Naive thymus-derived CD8-positive, alpha-beta T cell (primary cell): ENCODE results near the gene SYP. TPM values are rescaled to one million over a fixed set of nuclear protein-coding genes. Genes with fewer than 3 reads are reported as not detected.

ENCODE experiments used
- ATAC-seq, 2 donors: fragments of 150-1000 bp; cut with Tn5 transposase in 1 of 2; sonication (Bioruptor Pico), chemical (Tn5 transposase) in 1 of 2; 1 replicate in 1 of 2; 2 replicates in 1 of 2; pipeline ENCODE4 v1.10.0; 2021; ENCODE audit warnings: mild to moderate bottlenecking in 2 of 2, moderate library complexity in 2 of 2
- POLR2A ChIA-PET: fragments of 350-600 bp; sonication (Branson Sonifier 250); formaldehyde crosslinking; loops from one replicate; lab custom pipeline; 2021; ENCODE audit warnings: antibody characterized with exemption; lab: Charles Lee
- DNase-seq, 10 donors: peaks; one replicate each; pipeline versions ENCODE4 v3.0.0 to v3.0.0-alpha.2; 2020 to 2022
- H3K27ac Mint-ChIP-seq, 10 donors: one replicate each; pipeline ENCODE4 v1.8.0; 2020 to 2022; ENCODE audit warnings: mild to moderate bottlenecking in 10 of 10, mixed read lengths in 10 of 10, moderate library complexity in 4 of 10, inconsistent platforms in 1 of 10
- H3K27me3 Mint-ChIP-seq, 5 donors: one replicate each; pipeline ENCODE4 v1.8.0; 2021 to 2022; ENCODE audit warnings: mixed read lengths in 5 of 5
- H3K36me3 Mint-ChIP-seq, 3 donors: one replicate each; pipeline ENCODE4 v1.8.0; 2020 to 2022; ENCODE audit warnings: mixed read lengths in 3 of 3, mild to moderate bottlenecking in 2 of 3, inconsistent platforms in 1 of 3
- H3K4me1 Mint-ChIP-seq, 4 donors: one replicate each; pipeline ENCODE4 v1.8.0; 2021 to 2022; ENCODE audit warnings: mixed read lengths in 4 of 4
- H3K4me3 Mint-ChIP-seq, 10 donors: one replicate each; pipeline ENCODE4 v1.8.0; 2020 to 2022; ENCODE audit warnings: mild to moderate bottlenecking in 10 of 10, mixed read lengths in 10 of 10, moderate library complexity in 6 of 10, inconsistent platforms in 1 of 10
- H3K9me3 Mint-ChIP-seq, 9 donors: one replicate each; pipeline ENCODE4 v1.8.0; 2020 to 2022; ENCODE audit warnings: mixed read lengths in 9 of 9, mild to moderate bottlenecking in 3 of 9, inconsistent platforms in 1 of 9, moderate library complexity in 1 of 9
- polyA plus RNA-seq, 3 donors: library from polyadenylated mRNA; unstranded; fragments of 300-500 nt; fragmentation: Illumina TruSeq; gene quantifications; one replicate each; pipeline ENCODE4 v1.2.3, GENCODE V29; 2021
- total RNA-seq, 8 experiments: library from RNA in 2 of 8; stranded (reverse) in 2 of 8; gene quantifications; one replicate each; pipeline ENCODE4 v1.2.3 and lab custom pipeline; 2021 to 2026

The SYP gene
- under 1 TPM; 0.34 to 0.58 TPM for total RNA-seq
- under 1 TPM; 0.27 to 0.41 (median 0.40) TPM for polyA plus RNA-seq
- total RNA-seq (lab: John Stamatoyannopoulos, UW), result 0.52 to 4.9 (median 1.1) reads per million in 6 experiments

DNA sequence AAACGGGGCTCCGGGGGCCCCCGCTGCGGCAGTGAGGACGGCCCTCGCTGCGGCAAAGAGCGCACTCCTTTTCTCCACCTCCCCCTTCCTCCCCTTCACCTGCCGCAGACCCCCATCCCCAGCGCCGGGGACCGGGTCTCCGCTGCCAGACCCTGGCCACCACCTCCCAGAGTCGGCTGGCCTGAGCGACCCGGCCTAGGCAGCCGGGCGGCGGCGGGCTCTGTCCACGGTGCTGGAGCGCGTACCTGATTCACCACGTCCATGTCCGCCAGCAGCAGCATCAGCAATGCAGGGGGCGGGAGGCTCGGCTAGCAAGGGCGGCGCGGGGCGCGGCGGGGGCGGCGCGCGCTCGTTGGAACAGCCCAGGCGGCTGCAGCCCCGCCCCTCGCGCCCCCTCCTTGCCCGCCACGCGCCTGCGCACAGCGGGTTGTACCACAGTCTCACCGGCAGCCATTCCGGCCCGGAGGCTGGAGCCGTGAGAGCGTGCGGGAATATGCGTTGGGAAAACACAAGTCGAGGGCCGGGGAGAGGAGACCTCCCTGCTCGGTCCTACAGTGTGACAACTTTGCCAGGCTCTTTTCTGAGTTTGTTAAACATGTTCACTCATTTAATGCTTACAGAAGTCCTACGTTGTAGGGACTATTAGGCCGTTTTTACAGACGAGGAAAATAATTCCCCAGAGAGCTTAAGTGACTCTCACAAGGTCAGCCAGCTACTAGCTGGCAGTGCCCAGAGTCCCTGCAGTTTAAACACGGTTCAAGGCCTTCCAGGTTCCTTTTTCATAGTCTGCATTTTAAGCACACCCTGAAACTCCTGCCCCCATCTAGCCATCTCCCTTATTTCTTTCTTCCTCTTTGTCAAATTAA, at the start of gene SYP:
TSS of gene SYP (minus strand) at position 288 of the 866 bp plus-strand sequence. CDS start at position 281, 7 bp downstream.
- peak within 1 kb of the TSS; percentile 28 to 88 (median 60) for H3K27ac Mint-ChIP-seq
- ATAC-seq (peak; percentile 97 to 98), DNase-seq (peak; percentile 78 to 93 (median 88))
- H3K9me3 Mint-ChIP-seq, result no peaks in the 10 kb centered on the region
- peaks cover 0 to 2% (median 0%) of the 10 kb centered on the region in 3 donors for H3K36me3 Mint-ChIP-seq
- peaks cover 8 to 17% (median 11%) of the 10 kb centered on the region in 4 donors for H3K4me1 Mint-ChIP-seq
- peak within 1 kb of the TSS; percentile 56 to 78 (median 72) for H3K4me3 Mint-ChIP-seq
- no peaks in the 10 kb centered on the region for H3K27me3 Mint-ChIP-seq
- POLR2A ChIA-PET, result interaction anchor here (1.5 kb wide), 1 partner anchor 10 kb away, joined by 5 read pairs; no protein-coding TSS in a partner anchor

DNA sequence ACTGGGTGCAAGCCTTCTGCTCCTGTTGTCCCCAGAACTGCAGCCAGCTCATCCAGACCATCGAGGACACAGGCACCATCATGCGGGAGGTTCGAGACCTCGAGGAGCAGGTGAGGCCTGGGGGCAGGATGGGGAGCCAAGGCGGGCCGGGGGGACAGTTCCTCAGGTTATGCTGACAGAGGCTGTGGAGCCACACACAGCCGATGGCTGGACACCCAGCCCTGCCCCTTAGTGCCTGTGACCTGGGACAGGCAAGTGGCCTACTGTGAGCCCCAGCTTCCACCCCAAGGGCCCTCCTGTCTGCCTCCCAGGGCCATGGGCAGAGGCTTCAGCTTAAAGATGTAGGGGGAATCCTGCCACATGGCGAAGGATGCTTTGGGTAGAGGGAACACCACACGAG, 49.6 kb upstream of the SYP start:
- peaks cover 7 to 16% (median 9%) of the 10 kb centered on the region in 4 donors for H3K4me1 Mint-ChIP-seq
- no peak overlapping the region for H3K27ac Mint-ChIP-seq
- H3K36me3 Mint-ChIP-seq, result peaks cover 0 to 46% (median 0%) of the 10 kb centered on the region in 3 donors
- POLR2A ChIA-PET, result no interaction called here
- no peaks in the 10 kb centered on the region for H3K27me3 Mint-ChIP-seq
- DNase-seq (no peak), ATAC-seq (no peak)
- no peak overlapping the region for H3K4me3 Mint-ChIP-seq
- H3K9me3 Mint-ChIP-seq, result no peaks in the 10 kb centered on the region

DNA sequence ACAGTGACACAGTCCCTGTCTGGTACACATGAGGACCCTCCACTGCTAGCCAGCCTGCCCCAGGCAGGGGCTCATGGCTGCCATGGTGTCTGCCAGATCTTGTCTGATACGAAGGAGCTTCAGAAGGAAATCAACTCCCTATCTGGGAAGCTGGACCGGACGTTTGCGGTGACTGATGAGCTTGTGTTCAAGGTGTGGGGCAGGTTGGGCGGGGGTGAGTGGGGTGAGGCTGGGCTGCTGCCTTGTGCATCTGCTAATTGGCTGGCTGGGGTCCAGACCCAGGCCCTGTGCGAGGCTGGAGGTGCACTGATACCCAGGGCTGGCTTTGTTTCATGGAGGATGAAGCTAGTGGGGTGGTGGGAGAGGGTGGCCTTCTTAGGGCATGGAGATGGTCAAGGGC, 49.1 kb upstream of the SYP start:
- no peak for ATAC-seq
- peak in 1 of 10 donors; percentile 36 for DNase-seq
- peaks cover 7 to 16% (median 11%) of the 10 kb centered on the region in 4 donors for H3K4me1 Mint-ChIP-seq
- no peaks in the 10 kb centered on the region for H3K27me3 Mint-ChIP-seq
- peak overlapping the region in 4 of 10 donors; percentile 22 to 57 (median 32) for H3K27ac Mint-ChIP-seq
- POLR2A ChIA-PET, result no interaction called here
- H3K9me3 Mint-ChIP-seq, result no peaks in the 10 kb centered on the region
- H3K4me3 Mint-ChIP-seq, result peak overlapping the region in 1 of 10 donors; percentile 38
- H3K36me3 Mint-ChIP-seq, result peaks cover 0 to 51% (median 0%) of the 10 kb centered on the region in 3 donors

DNA sequence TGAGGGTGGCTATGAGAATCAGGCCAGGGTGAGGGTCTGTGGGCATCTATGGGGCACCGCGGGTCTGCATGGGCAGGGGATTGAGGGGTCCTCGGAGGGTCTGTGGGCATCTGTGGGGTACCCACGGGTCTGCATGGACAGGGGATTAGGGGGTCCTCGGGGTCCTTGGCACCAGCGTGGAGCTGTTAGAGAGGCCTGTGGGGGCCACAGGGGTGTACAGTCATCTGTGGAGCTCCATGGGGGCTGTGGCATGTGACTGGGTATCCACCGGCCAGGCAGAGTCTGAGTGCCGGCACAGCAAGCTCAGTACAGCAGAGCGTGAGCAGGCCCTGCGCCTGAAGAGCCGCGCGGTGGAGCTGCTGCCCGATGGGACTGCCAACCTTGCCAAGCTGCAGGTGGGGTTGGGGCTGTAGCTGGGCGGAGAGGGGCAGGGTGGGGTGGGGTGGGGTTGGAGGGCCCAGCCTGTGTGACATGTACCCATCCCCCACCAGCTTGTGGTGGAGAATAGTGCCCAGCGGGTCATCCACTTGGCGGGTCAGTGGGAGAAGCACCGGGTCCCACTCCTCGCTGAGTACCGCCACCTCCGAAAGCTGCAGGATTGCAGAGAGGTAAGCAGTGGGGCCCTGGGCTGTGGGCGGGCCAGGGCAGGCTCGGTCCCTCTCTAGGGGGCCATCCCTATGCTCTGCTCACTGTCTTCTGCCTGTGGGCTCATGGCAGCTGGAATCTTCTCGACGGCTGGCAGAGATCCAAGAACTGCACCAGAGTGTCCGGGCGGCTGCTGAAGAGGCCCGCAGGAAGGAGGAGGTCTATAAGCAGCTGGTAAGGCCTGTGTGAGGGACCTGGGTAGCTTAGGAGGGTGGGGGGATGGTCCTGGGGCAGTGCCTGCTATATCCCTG, 48.2 kb upstream of the SYP start:
- H3K4me3 Mint-ChIP-seq, result no peak overlapping the region
- peaks cover 0 to 60% (median 0%) of the 10 kb centered on the region in 3 donors for H3K36me3 Mint-ChIP-seq
- POLR2A ChIA-PET, result interaction anchor here (0.9 to 1.4 kb wide), 4 partner anchors 8 to 13 kb away, joined by 3 to 6 read pairs (median 3); partner anchors contain the start of gene CCDC22
- ATAC-seq (no peak), DNase-seq (no peak)
- peaks cover 7 to 19% (median 12%) of the 10 kb centered on the region in 4 donors for H3K4me1 Mint-ChIP-seq
- H3K27me3 Mint-ChIP-seq, result no peaks in the 10 kb centered on the region
- H3K27ac Mint-ChIP-seq, result peak overlapping the region in 2 of 10 donors; percentile 40 to 57
- no peaks in the 10 kb centered on the region for H3K9me3 Mint-ChIP-seq

DNA sequence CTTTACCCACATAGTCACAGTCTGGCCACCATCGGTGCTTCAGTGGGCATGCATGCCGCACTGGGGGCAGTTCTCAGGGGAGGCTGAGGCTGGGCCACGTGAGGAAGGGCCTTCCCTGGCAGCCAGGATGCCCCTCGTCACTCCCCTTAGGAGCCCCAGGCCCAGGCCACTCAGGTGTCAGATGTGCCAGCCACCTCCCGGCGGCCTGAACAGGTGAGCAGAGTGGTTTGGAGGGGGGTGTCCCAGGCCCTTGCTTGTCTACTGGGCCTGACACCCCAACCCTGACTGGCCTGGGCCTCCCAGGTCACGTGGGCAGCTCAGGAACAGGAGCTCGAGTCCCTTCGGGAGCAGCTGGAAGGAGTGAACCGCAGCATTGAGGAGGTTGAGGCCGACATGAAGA, 47.4 kb upstream of the SYP start:
- H3K27ac Mint-ChIP-seq, result no peak overlapping the region
- H3K27me3 Mint-ChIP-seq, result no peaks in the 10 kb centered on the region
- peaks cover 0 to 60% (median 0%) of the 10 kb centered on the region in 3 donors for H3K36me3 Mint-ChIP-seq
- ATAC-seq (no peak), DNase-seq (no peak)
- peaks cover 7 to 19% (median 10%) of the 10 kb centered on the region in 4 donors for H3K4me1 Mint-ChIP-seq
- no peaks in the 10 kb centered on the region for H3K9me3 Mint-ChIP-seq
- POLR2A ChIA-PET, result interaction anchor here (0.9 to 1.4 kb wide), 4 partner anchors 9 to 12 kb away, joined by 3 to 6 read pairs (median 3); partner anchors contain the start of gene CCDC22
- H3K4me3 Mint-ChIP-seq, result no peak overlapping the region

DNA sequence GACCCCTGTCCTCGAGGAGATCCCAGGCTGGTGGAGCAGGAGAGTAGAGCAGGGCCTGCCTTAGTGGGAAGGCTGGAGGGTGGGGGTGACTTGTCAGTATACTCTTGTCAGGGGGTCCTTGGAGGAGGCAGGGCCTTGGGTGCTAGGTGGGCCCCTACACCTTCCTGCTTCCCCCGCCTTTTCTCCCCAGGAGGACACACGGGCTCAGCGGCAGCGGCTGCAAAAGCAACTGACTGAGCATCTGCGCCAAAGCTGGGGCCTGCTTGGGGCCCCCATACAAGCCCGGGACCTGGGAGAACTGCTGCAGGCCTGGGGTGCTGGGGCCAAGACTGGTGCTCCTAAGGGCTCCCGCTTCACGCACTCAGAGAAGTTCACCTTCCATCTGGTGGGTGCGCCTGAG, 46.5 kb upstream of the SYP start:
- peaks cover 7 to 17% (median 9%) of the 10 kb centered on the region in 4 donors for H3K4me1 Mint-ChIP-seq
- H3K4me3 Mint-ChIP-seq, result no peak overlapping the region
- H3K27ac Mint-ChIP-seq, result peak overlapping the region in 1 of 10 donors; percentile 56
- DNase-seq (no peak), ATAC-seq (no peak)
- H3K9me3 Mint-ChIP-seq, result no peaks in the 10 kb centered on the region
- POLR2A ChIA-PET, result no interaction called here
- H3K36me3 Mint-ChIP-seq, result peaks cover 0 to 61% (median 0%) of the 10 kb centered on the region in 3 donors
- no peaks in the 10 kb centered on the region for H3K27me3 Mint-ChIP-seq

DNA sequence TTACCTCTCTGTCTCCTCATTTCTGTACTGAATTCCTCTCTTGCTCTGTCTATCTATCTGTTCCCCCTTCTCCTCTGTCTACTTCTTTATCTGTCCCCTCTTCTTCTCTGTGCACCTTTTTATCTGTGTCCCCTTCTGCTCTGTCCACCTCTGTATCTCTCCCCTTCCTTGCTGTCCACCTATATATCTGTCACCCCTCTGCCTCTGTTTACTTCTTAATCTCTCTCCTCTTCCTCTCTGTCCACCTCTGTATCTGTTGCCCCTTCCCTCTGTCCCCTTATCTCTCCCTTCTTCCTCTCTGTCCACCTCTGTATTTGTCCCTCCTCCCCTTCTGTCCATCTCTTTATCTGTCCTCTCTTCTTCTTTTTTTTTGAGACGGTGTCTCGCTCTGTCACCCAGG, 44.2 kb upstream of the SYP start:
- POLR2A ChIA-PET, result no interaction called here
- no peak for DNase-seq
- no peak overlapping the region for H3K4me3 Mint-ChIP-seq
- peaks cover 0 to 59% (median 0%) of the 10 kb centered on the region in 3 donors for H3K36me3 Mint-ChIP-seq
- no peaks in the 10 kb centered on the region for H3K27me3 Mint-ChIP-seq
- no peaks in the 10 kb centered on the region for H3K9me3 Mint-ChIP-seq
- peak overlapping the region in 3 of 10 donors; percentile 13 to 83 (median 43) for H3K27ac Mint-ChIP-seq
- ATAC-seq, result no peak
- H3K4me1 Mint-ChIP-seq, result peaks cover 0 to 13% (median 6%) of the 10 kb centered on the region in 4 donors

DNA sequence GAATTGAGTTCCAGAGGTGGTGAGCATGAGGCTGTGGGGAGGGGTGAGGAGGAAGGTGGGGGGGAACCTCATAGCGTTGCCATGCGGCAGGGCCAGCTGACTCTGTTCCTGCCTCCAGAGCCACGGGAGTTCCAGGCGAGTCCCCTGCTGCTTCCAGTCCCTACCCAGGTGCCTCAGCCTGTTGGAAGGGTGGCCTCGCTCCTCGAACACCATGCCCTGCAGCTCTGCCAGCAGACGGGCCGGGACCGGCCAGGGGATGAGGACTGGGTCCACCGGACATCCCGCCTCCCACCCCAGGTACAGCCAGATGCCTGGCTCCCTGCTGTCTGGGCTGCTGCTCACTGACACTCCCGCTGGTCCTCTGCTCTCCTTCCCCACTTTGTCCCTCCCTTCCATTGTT, 43.2 kb upstream of the SYP start:
- Mint-ChIP-seq H3K36me3 (peaks cover 0 to 52% (median 0%) of the 10 kb centered on the region in 3 donors), H3K27ac (peak overlapping the region in 1 of 10 donors; percentile 54), H3K4me3 (no peak overlapping the region), H3K9me3 (no peaks in the 10 kb centered on the region), H3K4me1 (peaks cover 0 to 14% (median 7%) of the 10 kb centered on the region in 4 donors), H3K27me3 (no peaks in the 10 kb centered on the region)
- POLR2A ChIA-PET, result no interaction called here
- peak in 1 of 10 donors; percentile 28 for DNase-seq
- ATAC-seq, result no peak

DNA sequence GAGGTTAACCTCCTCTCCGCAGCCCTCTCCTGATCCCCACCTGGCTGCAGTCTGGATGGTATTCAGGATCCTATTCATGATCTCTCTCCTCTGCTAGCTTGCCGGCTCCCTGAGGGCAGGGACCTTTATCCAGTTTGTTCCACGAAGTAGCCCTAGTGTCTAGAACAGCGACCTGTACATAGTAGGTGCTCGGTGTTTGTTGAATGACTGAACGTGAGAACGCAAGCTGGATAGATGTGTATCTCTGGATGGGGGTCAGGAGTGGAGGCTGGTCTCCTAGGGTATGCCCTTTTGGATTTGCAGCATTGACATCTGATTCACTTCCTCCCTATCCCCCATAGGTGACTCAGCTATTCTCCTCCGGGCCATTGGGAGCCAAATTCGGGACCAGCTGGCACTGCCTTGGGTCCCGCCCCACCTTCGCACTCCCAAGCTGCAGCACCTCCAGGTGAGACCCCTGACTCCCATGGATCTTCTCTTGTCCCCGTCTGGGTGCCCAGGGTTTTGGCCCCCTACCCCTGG, 42.6 kb upstream of the SYP start:
- peak overlapping the region in 2 of 10 donors; percentile 15 to 52 for H3K27ac Mint-ChIP-seq
- POLR2A ChIA-PET, result interaction anchor here (0.6 kb wide), 1 partner anchor 191 kb away, joined by 6 read pairs; no protein-coding TSS in a partner anchor
- peaks cover 0 to 47% (median 0%) of the 10 kb centered on the region in 3 donors for H3K36me3 Mint-ChIP-seq
- DNase-seq, result peak in 1 of 10 donors; percentile 4
- H3K27me3 Mint-ChIP-seq, result no peaks in the 10 kb centered on the region
- no peak for ATAC-seq
- peaks cover 0 to 16% (median 8%) of the 10 kb centered on the region in 4 donors for H3K4me1 Mint-ChIP-seq
- no peaks in the 10 kb centered on the region for H3K9me3 Mint-ChIP-seq
- H3K4me3 Mint-ChIP-seq, result no peak overlapping the region

DNA sequence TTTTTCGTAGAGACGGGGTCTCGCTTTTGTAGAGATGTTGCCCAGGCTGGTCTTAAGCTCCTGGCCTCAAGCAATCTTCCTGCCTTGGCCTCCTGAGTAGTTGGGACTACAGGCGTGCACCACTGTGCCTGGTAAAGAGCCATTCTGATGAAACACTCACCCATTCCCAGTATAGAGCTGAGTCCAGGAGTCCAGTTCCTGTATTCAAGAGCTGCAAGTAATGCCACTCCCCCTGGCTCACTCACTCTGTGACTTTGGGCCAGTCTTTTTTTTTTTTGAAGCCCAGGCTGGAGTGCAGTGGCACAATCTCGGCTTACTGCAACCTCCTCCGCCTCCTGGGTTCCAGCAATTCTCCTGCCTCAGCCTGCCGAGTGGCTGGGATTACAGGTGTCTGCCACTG, 38.7 kb upstream of the SYP start:
- ATAC-seq (no peak), DNase-seq (no peak)
- Mint-ChIP-seq H3K4me1 (peaks cover 12 to 34% (median 26%) of the 10 kb centered on the region in 4 donors), H3K27me3 (no peaks in the 10 kb centered on the region), H3K9me3 (no peaks in the 10 kb centered on the region), H3K27ac (peak overlapping the region in 1 of 10 donors; percentile 27), H3K4me3 (no peak overlapping the region), H3K36me3 (peaks cover 0 to 20% (median 0%) of the 10 kb centered on the region in 3 donors)
- POLR2A ChIA-PET, result no interaction called here

DNA sequence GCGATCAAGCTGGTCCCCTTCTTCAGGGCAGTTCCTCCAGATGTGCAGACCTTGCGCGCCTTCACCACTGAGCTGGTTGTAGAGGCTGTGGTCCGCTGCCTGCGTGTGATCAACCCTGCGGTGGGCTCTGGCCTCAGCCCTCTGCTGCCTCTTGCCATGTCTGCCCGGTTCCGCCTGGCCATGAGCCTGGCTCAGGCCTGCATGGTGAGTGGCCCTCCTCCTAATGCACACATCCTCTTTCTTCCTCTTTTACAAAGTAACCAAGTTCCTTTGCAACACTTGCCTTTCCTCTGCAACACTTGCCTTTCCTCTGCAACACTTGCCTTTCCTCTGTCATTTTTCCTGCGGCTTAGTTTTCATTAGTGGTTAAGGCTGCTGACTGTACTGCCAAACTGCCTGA, 37.1 kb upstream of the SYP start:
- H3K4me3 Mint-ChIP-seq, result peak overlapping the region; percentile 52 to 95 (median 92)
- H3K4me1 Mint-ChIP-seq, result peaks cover 14 to 35% (median 26%) of the 10 kb centered on the region in 4 donors
- no peaks in the 10 kb centered on the region for H3K9me3 Mint-ChIP-seq
- H3K36me3 Mint-ChIP-seq, result peaks cover 0 to 10% (median 0%) of the 10 kb centered on the region in 3 donors
- peak overlapping the region in 9 of 10 donors; percentile 45 to 90 (median 78) for H3K27ac Mint-ChIP-seq
- POLR2A ChIA-PET, result interaction anchor here (0.8 kb wide), 1 partner anchor 11 kb away, joined by 3 read pairs; no protein-coding TSS in a partner anchor
- ATAC-seq (no peak), DNase-seq (peak in 1 of 10 donors; percentile 4)
- H3K27me3 Mint-ChIP-seq, result no peaks in the 10 kb centered on the region
